HG02798 (cell line): ENCODE data around the gene DYNLRB1.

Experiments used
- ATAC-seq: cut with Tn5 transposase; IDR thresholded peaks from one replicate; pipeline ENCODE4 v1.9.1; 2021; ENCODE audit warnings: mild to moderate bottlenecking; ENCODE audit not compliant: unreplicated experiment, poor library complexity

DYNLRB1 gene

GRCh38 chr20:34531608-34532265 lies 15.5 kb downstream of the DYNLRB1 start:
- no peak for ATAC-seq

- ATAC-seq: no peak
These were observed 16.1 kb downstream of the DYNLRB1 start for GRCh38 chr20:34532320-34532719.

DNA sequence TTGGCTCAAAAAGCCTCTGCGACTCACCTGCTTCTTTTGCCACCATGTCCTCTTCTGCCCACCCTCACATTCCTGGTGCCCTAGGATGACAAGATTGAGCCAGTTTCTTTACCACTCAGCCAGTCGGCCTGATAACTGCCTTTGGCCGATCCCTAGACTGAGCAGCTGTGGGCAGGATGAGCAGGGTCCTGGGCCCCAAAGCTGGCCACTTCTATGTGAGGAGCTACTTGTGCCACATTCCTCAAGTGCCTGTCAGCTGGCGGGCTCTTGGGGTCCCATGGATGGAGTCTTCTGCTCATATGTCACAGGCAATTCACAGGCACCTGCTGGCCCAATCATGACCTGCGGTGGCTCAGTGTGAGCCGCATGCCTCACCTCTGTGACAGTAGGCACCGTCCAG lies 16.5 kb downstream of the DYNLRB1 start:
- no peak for ATAC-seq

DNA sequence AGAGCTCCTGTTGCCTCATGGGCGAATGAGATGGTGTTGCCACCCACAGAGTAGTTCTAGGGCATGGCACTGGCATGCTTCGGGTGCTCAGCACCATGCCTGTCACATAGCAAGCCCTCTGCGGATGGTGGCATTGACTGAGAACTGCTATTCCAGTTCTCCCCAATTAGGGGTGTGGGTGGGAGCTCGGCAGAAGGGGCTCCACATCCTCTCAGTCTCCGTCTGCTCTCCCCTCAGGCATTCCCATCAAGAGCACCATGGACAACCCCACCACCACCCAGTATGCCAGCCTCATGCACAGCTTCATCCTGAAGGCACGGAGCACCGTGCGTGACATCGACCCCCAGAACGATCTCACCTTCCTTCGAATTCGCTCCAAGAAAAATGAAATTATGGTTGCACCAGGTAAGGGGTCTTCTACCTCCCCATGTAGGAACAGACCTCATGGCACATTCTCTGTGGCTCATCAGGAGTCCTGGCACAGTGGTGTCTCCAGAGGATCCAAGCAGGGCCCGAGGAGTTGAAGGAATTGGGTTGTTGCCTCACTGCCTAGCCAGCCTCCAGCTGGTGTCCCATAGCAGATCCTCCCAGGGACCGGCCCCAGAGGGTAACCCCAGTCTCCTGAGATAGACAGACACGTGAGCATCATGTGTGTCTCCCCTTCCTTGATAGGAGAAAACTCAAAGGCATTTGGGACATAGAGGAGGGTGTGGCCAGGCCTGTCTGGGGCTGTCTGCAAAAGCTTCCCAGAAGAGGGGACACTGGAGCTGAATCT lies 18.4 kb downstream of the DYNLRB1 start:
- ATAC-seq: no peak

GRCh38 chr20:34535301-34535840 lies 19.1 kb downstream of the DYNLRB1 start:
- no peak for ATAC-seq

DNA sequence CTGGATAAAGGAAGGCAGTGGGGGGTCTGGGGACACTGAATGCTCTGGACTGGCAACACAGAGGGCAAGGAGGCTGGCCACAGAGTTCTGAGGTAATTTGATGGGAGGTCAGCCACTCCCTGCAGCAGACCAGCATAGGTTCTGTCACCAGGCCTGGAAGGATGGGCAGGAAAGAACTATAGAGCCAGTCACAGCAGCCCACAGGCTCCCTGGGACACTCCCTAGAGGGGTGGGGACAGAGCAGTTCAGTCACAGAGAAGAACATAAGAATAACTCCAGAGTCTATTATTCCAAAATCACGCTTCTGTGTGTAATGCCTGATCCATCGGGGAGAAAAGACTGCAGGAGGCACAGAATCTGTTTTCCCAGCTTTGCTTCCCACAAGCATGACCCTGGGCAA lies 19.6 kb downstream of the DYNLRB1 start:
- ATAC-seq: no peak

DNA sequence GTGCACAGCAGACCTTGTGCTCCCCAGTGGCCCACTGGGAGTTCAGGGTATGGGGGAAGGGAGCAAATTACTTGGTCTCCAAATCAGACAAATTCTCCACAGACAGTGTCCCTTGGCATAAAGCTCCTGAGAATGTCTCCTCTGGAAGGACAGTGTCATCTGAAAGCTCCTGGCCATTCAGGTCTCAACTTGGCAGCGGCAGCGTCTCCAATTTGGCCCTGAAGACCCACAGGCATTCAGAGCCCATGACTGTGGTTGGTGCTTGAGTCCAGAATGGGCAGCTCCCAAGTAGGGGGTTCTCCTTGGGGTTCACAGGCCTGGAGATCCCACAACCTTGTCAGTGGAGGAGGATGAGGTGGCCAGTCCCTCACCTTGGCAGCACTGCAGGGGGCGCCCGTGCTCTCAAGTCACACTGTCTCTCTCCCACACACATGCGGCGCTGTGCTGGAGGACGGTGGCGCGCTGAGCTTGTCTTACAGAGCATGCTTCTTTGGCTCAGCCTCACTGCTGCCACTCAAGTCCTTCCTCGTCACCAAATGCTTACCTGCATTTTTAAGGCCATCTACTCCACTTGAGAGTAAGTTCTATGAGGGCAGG lies 20.7 kb downstream of the DYNLRB1 start:
- ATAC-seq: no peak

- no peak for ATAC-seq
These were observed 21.4 kb downstream of the DYNLRB1 start for GRCh38 chr20:34537651-34538050.

DNA sequence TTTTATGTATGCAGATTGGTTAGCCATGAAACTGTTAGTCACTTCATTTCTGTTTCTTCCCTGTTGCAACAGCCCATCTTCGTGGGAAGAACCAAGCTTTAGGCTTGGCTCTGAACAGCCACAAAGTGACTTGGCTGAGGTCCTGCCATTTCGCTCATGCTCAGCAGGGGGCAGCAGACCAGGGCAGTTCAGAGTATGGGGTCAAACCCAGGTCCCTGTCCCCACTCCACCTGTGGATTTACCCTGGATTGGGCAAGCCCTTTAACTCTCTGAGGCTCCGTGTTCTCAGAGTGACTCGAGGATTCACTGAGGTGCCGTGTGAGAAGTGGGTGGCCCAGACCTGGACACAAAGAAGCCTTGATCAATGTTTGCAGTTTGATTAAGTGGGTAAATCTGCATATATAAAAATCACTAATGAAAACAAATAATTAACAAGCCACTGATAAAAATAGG lies 22.5 kb downstream of the DYNLRB1 start:
- ATAC-seq: no peak

GRCh38 chr20:34539756-34540155 lies 23.5 kb downstream of the DYNLRB1 start:
- ATAC-seq: no peak

DNA sequence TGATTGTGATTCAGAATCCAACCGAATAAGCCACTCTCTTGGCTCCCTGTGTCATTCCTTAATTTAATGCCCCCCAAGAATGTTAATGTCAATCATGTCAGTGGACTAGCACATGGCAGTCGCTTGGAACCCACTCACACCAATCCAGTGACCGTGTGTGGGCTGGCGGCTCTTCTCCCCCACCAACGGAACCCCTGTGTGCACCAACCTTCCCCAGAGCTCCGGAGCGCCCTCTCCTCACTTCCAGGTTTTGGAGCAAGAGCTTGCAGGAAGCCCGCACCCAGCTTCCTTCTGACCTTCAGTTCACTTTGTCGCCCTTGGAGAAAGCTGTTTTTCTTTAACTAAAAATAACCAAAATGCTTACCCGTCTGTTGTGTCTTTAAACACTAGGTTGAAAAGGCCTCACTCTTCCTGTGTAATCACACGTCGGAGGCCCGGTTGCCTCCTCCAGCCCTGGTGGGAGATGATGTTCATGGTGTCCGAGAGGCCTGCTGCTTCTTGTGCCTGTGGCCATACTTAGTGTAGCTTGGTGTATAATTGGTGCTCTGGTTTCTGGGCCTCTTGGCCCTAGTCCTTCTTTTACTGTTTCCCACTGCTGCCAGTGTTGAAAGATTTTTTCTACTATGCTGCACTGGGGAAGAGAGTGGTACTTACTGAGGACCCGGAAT lies 24.5 kb downstream of the DYNLRB1 start:
- no peak for ATAC-seq

DNA sequence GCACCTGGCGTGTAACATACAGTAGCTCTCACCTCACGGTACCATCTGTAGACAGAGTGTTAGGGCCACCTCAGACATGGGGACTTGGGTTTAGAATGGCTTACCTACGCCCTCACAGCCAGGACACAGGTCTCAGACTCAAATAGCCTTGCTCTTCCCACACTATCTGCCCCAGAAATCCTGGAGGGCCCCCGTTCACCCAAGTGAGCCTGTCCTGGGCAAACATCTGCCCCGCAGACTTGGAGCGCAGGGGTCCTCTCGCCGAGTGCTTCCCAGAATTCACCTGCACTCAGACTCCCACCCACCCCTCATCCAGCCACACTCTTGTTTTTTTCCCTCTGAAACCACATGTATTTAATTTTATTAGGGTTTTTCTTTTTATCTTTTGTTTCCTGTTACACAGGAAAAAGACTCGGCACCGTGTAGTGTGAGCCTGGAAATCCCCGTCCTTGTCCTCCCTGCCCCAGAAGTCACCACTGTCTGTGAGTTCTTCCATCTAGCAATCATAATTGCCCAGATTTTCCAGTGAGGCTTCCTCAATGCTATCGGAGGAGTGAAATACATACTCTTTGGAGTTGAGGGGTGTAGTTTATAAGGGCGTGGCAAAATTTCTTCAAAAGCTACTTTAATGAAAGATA lies 25.2 kb downstream of the DYNLRB1 start:
- ATAC-seq: no peak

GRCh38 chr20:34541917-34542316 lies 25.7 kb downstream of the DYNLRB1 start:
- ATAC-seq: no peak

DNA sequence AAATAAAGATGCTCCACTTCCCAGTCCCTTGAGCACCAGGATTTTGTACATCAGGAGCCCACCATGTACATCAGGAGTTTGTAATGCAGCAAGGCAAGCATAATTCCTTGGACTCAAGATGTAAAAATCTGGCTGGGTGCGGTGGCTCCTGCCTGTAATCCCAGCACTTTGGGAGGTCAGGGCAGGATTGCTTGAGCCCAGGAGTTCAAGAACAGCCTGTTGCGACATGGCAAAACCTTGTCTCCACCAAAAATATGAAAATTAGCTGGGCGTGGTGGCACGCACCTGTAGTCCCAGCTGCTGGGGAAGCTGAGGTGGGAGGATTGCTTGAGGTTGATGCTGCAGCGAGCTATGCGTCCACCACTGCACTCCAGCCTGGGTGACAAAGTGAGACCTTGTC lies 26.2 kb downstream of the DYNLRB1 start:
- ATAC-seq: no peak

DNA sequence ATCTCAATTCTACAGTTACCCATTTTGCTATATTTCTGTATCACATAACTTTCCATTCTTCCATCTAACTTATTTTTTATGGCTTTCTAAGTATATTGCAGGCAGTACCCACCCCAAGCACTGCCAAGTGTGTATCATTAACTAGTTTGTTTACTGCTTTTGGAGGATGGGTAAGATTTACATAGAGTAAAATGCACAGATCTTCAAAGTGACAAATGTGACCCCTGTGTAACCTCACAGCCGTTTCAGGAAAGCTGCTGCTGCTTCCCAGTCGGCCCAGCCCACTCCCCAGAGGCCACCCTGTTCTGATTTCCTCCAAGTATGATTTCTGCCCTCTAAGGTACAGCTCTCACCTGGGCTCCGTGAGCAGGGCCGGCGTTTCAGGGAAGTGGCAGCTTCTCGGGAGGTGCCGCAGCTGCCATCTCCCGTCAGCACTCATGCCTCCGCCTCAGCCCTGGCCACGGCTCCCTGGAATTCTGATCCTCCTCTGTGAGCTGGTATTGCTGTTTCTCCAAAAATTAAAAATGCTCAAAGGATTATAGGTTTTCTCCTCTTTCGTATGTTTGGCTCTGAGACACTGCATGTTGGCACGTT lies 27.3 kb downstream of the DYNLRB1 start:
- no peak for ATAC-seq

DNA sequence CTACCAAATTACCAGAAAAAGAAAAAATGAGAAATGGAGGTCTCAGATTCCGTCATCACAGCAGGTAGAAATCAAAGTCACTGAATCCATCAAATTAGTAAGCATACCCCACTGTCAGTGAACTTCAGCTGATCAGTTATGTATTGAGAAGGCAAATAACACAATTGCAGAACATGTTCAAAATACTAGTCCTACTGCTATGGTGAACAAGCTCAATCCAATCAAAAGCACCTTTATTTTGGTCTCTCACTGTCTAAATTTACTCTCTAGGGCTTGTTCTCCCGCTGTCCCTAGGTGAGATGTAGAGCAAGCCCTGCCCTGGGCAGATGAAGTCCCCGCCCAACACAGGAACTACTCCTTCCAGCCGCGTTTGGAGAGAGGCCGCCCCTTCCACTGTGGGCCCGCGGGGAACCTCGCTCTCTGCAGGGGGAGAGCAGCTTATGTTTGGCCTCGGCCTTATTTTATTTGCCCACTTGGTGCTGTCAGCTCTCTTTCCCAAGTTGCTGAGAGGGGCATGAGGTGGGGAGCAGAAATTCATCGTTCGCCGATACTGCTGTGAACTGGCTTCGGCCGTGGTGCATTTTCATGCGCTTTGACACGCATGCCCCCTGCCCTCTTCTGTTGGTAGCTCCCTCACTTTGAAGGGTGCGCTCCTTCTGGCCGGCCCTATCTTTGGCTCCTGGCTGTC lies 28.0 kb downstream of the DYNLRB1 start:
- ATAC-seq: no peak

DNA sequence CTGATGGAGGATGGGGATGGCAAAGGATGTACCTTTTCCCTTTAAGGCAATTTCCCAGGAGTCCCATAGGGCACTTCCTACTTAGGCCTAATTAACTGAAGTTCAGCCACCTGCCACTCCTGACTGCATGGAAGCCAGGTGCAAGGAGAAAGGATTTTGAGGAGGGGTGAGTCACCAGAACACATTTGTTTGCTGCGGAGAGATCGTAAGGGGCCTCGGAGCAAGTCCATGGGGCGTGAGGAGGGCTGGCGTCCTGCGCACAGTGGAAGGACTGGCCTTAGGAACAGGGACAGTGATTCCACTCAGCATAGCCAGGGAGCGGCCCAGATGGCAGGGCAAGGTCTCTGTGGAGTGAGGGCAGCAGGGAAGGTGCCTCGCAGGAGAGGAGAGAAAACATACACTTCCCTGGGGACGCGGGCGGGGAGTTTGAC lies 30.5 kb downstream of the DYNLRB1 start:
- no peak for ATAC-seq

DNA sequence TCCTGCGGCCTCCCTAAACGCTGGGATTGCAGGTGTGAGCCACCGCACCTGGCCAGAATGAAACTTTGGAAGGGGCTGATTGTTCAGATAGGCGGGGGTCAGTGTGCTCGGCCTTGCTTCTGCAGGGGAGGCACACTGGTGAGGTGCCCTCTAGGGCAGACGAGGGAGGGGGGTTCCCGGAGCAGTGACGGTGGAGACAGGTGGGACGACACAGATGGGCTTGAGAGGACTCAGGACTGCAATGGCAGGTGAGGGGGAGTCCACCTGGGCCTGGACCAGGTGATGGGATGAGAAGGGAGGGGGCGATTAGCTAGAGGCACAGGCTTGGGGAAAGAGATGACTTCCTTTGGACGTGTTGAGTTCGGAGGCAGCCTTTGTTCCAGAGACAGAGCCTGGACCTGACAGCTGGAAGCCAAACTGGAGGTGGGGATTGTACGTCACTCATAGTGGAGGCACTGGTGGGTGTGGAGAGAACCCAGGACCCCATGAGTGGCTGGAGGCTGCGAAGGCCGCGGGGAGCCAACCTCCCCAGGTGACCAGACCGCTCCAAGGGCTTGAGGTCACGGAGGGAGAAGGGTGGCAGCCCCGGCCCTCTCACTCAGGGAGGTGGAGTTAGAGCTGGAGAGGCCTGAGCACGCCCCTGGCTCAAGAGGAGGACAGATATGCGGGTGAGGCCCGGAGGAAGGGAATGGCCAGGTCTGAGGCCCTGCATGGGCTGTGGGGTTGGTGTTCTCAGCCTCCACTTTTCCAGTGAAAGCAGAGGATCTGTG lies 31.8 kb downstream of the DYNLRB1 start:
- ATAC-seq: no peak
